HepG2 (cell line): ENCODE measurements around the gene QRICH2. TPM values are rescaled to one million over a fixed set of nuclear protein-coding genes. Genes with fewer than 3 reads are reported as not detected.
A peak's percentile ranks its signal among the peaks of the same experiment; 100 is the strongest.

ENCODE experiments used
- AGO1 ChIP-seq: fragments of 200-400 bp; formaldehyde crosslinking; IDR thresholded peaks from 2 replicates; pipeline ENCODE4 v1.6.1; 2017; ENCODE audit warnings: mild to moderate bottlenecking, low read depth, low read length, moderate library complexity; ENCODE audit not compliant: poor library complexity, severe bottlenecking
- CBFB ChIP-seq: sonication (generic); formaldehyde crosslinking; IDR thresholded peaks from 2 replicates; pipeline ENCODE4 v1.4.0; 2020; ENCODE audit warnings: missing genetic modification reagents
- CBX1 ChIP-seq: IDR thresholded peaks from one replicate; pipeline ENCODE4 v1.6.1; 2016; ENCODE audit warnings: antibody characterized with exemption, low read depth
- CHD2 ChIP-seq: IDR thresholded peaks from 2 replicates; pipeline ENCODE4 v1.6.1; 2011; ENCODE audit warnings: low read depth, low read length, improper control_type of control experiment
- KDM3A ChIP-seq: IDR thresholded peaks from 2 replicates; pipeline ENCODE4 v1.6.1; 2018; ENCODE audit warnings: low read depth, missing compliant biosample characterization
- MED1 ChIP-seq: sonication (generic); formaldehyde crosslinking; IDR thresholded peaks from 2 replicates; pipeline ENCODE4 v1.4.0; 2020; ENCODE audit warnings: missing genetic modification reagents
- TCF7L2 ChIP-seq: IDR thresholded peaks from 2 replicates; pipeline ENCODE4 v1.6.1; 2011; ENCODE audit warnings: mild to moderate bottlenecking, low read depth, low read length, moderate library complexity
- TEAD3 ChIP-seq: optimal IDR thresholded peaks from 2 replicates; pipeline ENCODE3; 2016; ENCODE audit warnings: borderline replicate concordance
- ZNF180 ChIP-seq: sonication (generic); formaldehyde crosslinking; IDR thresholded peaks from 2 replicates; pipeline ENCODE4 v1.4.0; 2020; ENCODE audit warnings: low read depth, missing genetic modification reagents, borderline replicate concordance
- ZNF292 ChIP-seq: sonication (generic); formaldehyde crosslinking; IDR thresholded peaks from 2 replicates; pipeline ENCODE4 v1.8.1; 2022; ENCODE audit warnings: mild to moderate bottlenecking, low read depth, missing genetic modification reagents, borderline replicate concordance
- ZNF329 ChIP-seq: sonication (generic); formaldehyde crosslinking; IDR thresholded peaks from 2 replicates; pipeline ENCODE4 v1.9.0; 2021; ENCODE audit warnings: low read depth, mild to moderate bottlenecking, missing genetic modification reagents
- ZNF431 ChIP-seq: sonication (generic); formaldehyde crosslinking; IDR thresholded peaks from 2 replicates; pipeline ENCODE4 v1.9.0; 2022; ENCODE audit warnings: missing genetic modification reagents, low read depth, mild to moderate bottlenecking, borderline replicate concordance
- ZNF441 ChIP-seq: sonication (generic); formaldehyde crosslinking; IDR thresholded peaks from 2 replicates; pipeline ENCODE4 v1.7.0; 2021; ENCODE audit warnings: missing genetic modification reagents, borderline replicate concordance
- ZNF619 ChIP-seq: sonication (generic); formaldehyde crosslinking; IDR thresholded peaks from 2 replicates; pipeline ENCODE4 v1.4.0; 2020; ENCODE audit warnings: mild to moderate bottlenecking, missing genetic modification reagents
- ZNF841 ChIP-seq: sonication (generic); formaldehyde crosslinking; IDR thresholded peaks from 2 replicates; pipeline ENCODE4 v1.8.1; 2023; ENCODE audit warnings: missing genetic modification reagents, borderline replicate concordance
- polyA plus RNA-seq, 8 experiments: library from polyadenylated mRNA; depleted of rRNA in 3 of 8; stranded (reverse) in 7 of 8; unstranded in 1 of 8; fragments of >200 nt; fragmentation: Illumina TruSeq in 4 of 8; extraction: Trizol in 4 of 8; gene quantifications; 2 replicates each; pipeline versions ENCODE4 v1.2.1 to v1.2.3, GENCODE V29; 2011 to 2016; ENCODE audit warnings: low read depth in 4 of 8, missing spikeins in 1 of 8, mixed read lengths in 1 of 8; ENCODE audit not compliant: insufficient read depth in 1 of 8
- total RNA-seq, 5 experiments: library from RNA; depleted of rRNA; stranded (reverse); fragments of >200 nt; fragmentation: Illumina TruSeq; extraction: Trizol; gene quantifications; 2 replicates each; pipeline ENCODE4 v1.2.3, GENCODE V29; 2016; ENCODE audit warnings: low read depth in 1 of 5
- TF ChIP-seq, protein P1 (sequence below): sonication (generic); formaldehyde crosslinking; IDR thresholded peaks from 2 replicates; pipeline ENCODE4 v1.4.0; 2020; ENCODE audit warnings: missing genetic modification reagents, borderline replicate concordance
- TF ChIP-seq, protein P2 (sequence below): sonication (generic); formaldehyde crosslinking; IDR thresholded peaks from 2 replicates; pipeline ENCODE4 v1.4.0; 2020; ENCODE audit warnings: missing genetic modification reagents
- TF ChIP-seq, protein P3 (sequence below): sonication (generic); formaldehyde crosslinking; IDR thresholded peaks from 2 replicates; pipeline ENCODE4 v1.4.0; 2020; ENCODE audit warnings: mild to moderate bottlenecking, missing genetic modification reagents, borderline replicate concordance
- TF ChIP-seq, protein P4 (sequence below): sonication (generic); formaldehyde crosslinking; IDR thresholded peaks from 2 replicates; pipeline ENCODE4 v1.4.0; 2020; ENCODE audit warnings: missing genetic modification reagents
- TF ChIP-seq, protein P5 (sequence below): IDR thresholded peaks from 2 replicates; pipeline ENCODE4 v1.6.1; 2016; ENCODE audit warnings: missing compliant biosample characterization, missing genetic modification reagents, borderline replicate concordance
- TF ChIP-seq, protein P6 (sequence below): sonication (generic); formaldehyde crosslinking; IDR thresholded peaks from 2 replicates; pipeline ENCODE4 v1.4.0; 2020; ENCODE audit warnings: missing genetic modification reagents, low read depth, mild to moderate bottlenecking, borderline replicate concordance

QRICH2 gene
- total and polyA plus RNA-seq, 2 of the 13 experiments (the other 11 are each of a cell fraction or from before 2014, with no cell fraction given) = 3.7 to 5.7 TPM

DNA sequence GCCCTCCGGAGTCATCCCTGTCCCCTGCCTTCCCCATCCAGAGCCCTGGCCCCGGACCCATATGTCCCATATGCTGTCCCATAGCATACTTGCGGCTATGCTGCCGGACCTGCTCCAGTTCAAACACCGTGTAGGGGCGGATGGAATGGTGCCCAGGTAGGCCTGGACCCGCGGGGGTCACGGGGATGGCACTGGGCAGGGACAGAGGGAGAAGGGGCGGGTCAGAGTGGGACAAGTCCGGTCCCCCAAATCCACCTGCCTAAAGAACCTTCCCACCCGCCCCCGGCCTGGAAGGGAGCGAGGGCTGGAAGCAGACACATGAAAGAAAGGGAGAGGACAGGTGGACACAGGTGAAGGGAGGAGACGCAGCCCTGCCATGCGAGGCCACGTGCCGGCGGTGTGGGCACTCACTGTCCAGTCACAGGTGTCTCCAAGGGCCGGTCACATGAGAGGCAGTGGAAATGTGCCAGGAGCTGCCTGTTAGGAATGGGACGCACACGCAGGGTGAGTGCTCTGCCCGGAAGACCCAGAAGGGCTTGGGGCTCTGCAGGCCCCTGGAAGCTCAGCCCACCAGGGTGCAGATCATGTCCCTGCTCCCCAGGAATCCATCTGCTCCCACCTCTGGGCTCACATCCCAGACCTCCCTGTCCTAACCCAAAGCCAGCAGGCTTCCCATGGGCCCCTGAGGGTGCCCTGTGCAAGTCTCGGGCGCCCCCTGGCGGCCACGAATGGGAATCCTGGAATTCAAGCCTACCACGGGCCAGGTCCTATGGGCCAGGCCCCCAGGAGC, 28.9 kb downstream of the QRICH2 start (continued):
- TF ChIP-seq, protein P1, sequence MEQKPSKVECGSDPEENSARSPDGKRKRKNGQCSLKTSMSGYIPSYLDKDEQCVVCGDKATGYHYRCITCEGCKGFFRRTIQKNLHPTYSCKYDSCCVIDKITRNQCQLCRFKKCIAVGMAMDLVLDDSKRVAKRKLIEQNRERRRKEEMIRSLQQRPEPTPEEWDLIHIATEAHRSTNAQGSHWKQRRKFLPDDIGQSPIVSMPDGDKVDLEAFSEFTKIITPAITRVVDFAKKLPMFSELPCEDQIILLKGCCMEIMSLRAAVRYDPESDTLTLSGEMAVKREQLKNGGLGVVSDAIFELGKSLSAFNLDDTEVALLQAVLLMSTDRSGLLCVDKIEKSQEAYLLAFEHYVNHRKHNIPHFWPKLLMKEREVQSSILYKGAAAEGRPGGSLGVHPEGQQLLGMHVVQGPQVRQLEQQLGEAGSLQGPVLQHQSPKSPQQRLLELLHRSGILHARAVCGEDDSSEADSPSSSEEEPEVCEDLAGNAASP (CRISPR knock-in tag) = peak; percentile 53; the same call in 1 of the 2 replicates
- TF ChIP-seq TCF7L2 = no peak
- TF ChIP-seq, protein P2, sequence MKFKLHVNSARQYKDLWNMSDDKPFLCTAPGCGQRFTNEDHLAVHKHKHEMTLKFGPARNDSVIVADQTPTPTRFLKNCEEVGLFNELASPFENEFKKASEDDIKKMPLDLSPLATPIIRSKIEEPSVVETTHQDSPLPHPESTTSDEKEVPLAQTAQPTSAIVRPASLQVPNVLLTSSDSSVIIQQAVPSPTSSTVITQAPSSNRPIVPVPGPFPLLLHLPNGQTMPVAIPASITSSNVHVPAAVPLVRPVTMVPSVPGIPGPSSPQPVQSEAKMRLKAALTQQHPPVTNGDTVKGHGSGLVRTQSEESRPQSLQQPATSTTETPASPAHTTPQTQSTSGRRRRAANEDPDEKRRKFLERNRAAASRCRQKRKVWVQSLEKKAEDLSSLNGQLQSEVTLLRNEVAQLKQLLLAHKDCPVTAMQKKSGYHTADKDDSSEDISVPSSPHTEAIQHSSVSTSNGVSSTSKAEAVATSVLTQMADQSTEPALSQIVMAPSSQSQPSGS (CRISPR knock-in tag) = peak; percentile 46; the same call in 1 of the 2 replicates
- no peak for TF ChIP-seq KDM3A (CRISPR knock-in tag)
- no peak for TF ChIP-seq ZNF841
- no peak for TF ChIP-seq MED1
- TF ChIP-seq, protein P3, sequence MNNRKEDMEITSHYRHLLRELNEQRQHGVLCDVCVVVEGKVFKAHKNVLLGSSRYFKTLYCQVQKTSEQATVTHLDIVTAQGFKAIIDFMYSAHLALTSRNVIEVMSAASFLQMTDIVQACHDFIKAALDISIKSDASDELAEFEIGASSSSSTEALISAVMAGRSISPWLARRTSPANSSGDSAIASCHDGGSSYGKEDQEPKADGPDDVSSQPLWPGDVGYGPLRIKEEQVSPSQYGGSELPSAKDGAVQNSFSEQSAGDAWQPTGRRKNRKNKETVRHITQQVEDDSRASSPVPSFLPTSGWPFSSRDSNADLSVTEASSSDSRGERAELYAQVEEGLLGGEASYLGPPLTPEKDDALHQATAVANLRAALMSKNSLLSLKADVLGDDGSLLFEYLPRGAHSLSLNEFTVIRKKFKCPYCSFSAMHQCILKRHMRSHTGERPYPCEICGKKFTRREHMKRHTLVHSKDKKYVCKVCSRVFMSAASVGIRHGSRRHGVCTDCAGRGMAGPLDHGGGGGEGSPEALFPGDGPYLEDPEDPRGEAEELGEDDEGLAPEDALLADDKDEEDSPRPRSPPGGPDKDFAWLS (CRISPR knock-in tag) = no peak
- no peak for TF ChIP-seq ZNF180
- no peak for TF ChIP-seq ZNF329 (CRISPR knock-in tag)
- TF ChIP-seq, protein P4, sequence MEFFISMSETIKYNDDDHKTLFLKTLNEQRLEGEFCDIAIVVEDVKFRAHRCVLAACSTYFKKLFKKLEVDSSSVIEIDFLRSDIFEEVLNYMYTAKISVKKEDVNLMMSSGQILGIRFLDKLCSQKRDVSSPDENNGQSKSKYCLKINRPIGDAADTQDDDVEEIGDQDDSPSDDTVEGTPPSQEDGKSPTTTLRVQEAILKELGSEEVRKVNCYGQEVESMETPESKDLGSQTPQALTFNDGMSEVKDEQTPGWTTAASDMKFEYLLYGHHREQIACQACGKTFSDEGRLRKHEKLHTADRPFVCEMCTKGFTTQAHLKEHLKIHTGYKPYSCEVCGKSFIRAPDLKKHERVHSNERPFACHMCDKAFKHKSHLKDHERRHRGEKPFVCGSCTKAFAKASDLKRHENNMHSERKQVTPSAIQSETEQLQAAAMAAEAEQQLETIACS (CRISPR knock-in tag) = no peak
- no peak for TF ChIP-seq CHD2
- TF ChIP-seq ZNF431 (CRISPR knock-in tag) = no peak
- TF ChIP-seq, protein P5, sequence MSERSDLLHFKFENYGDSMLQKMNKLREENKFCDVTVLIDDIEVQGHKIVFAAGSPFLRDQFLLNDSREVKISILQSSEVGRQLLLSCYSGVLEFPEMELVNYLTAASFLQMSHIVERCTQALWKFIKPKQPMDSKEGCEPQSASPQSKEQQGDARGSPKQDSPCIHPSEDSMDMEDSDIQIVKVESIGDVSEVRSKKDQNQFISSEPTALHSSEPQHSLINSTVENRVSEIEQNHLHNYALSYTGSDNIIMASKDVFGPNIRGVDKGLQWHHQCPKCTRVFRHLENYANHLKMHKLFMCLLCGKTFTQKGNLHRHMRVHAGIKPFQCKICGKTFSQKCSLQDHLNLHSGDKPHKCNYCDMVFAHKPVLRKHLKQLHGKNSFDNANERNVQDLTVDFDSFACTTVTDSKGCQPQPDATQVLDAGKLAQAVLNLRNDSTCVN (CRISPR knock-in tag) = no peak
- TF ChIP-seq AGO1 = no peak
- no peak for TF ChIP-seq CBX1
- TF ChIP-seq ZNF292 (CRISPR knock-in tag) = no peak
- peak; percentile 42; the same call in 1 of the 2 replicates for TF ChIP-seq CBFB (CRISPR knock-in tag)
- TF ChIP-seq ZNF441 = no peak
- TF ChIP-seq, protein P6, sequence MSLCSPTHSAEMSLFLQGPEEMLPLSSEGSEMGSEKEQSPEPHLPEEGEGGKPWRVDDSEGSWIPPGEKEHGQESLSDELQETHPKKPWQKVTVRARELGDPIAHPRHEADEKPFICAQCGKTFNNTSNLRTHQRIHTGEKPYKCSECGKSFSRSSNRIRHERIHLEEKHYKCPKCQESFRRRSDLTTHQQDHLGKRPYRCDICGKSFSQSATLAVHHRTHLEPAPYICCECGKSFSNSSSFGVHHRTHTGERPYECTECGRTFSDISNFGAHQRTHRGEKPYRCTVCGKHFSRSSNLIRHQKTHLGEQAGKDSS = no peak
- peak; percentile 96 for TF ChIP-seq TEAD3 (CRISPR knock-in tag)
- no peak for TF ChIP-seq ZNF619 (CRISPR knock-in tag)
